Testis (tissue), 3 donors: ENCODE data around the gene C16orf78. TPM values are rescaled to one million over a fixed set of nuclear protein-coding genes. Genes with fewer than 3 reads are reported as not detected.

ENCODE experiments used
- DNase-seq: peaks from one replicate; pipeline ENCODE4 v3.0.0-alpha.2; 2019
- H3K27ac ChIP-seq, 2 donors: fragments of 200-600 bp; sonication (generic); one replicate each; pipeline ENCODE4 v1.5.1; 2019
- H3K27me3 ChIP-seq: fragments of 200-600 bp; sonication (generic); one replicate; pipeline ENCODE4 v1.5.1; 2019
- H3K36me3 ChIP-seq: fragments of 200-600 bp; sonication (generic); one replicate; pipeline ENCODE4 v1.5.1; 2017; ENCODE audit warnings: low read depth; ENCODE audit errors: missing control alignments
- H3K4me1 ChIP-seq: fragments of 200-600 bp; sonication (generic); one replicate; pipeline ENCODE4 v1.5.1; 2019
- H3K4me3 ChIP-seq, 2 donors: fragments of 200-600 bp; sonication (generic); one replicate each; pipeline ENCODE4 v1.5.1; 2017 to 2019
- H3K9me3 ChIP-seq: fragments of 200-600 bp; sonication (generic); one replicate; pipeline ENCODE4 v1.5.1; 2017
- CTCF ChIP-seq, 3 experiments: fragments of 450-650 bp in 2 of 3; fragments of 200-600 bp in 1 of 3; sonication (generic) in 1 of 3; IDR thresholded peaks; one replicate each; pipeline ENCODE4 v1.5.1; 2016 to 2019; ENCODE audit warnings: antibody characterized with exemption in 3 of 3, mild to moderate bottlenecking in 2 of 3, moderate library complexity in 1 of 3
- POLR2A ChIP-seq: fragments of 450-650 bp; IDR thresholded peaks from one replicate; pipeline ENCODE4 v1.6.1; 2017; ENCODE audit warnings: antibody characterized with exemption, mild to moderate bottlenecking, moderate library complexity
- WGBS, 2 donors: methylation state at CpG; one replicate each; pipeline ENCODE4 v1.1.5; 2018; 5-methylcytosine and 5-hydroxymethylcytosine counted together
- intact Hi-C: fragments of 100-400 bp; cut with DNase I; formaldehyde crosslinking; loops from one replicate; pipeline ENCODE4 v1.15.1; 2023; ENCODE audit warnings: low total_unique reads
- polyA plus RNA-seq: library from polyadenylated mRNA; stranded (reverse); fragments of 350-450 nt; fragmentation: Illumina TruSeq; extraction: RNeasy Lipid Tissue Mini Kit (QIAGEN cat#74804); gene quantifications from one replicate; pipeline ENCODE4 v1.2.3, GENCODE V29; 2014; ENCODE audit warnings: low read depth, low replicate concordance; ENCODE audit not compliant: insufficient read depth
- total RNA-seq, 2 donors: library from RNA; depleted of rRNA; stranded (reverse); fragments of >200 nt; gene quantifications; one replicate each; pipeline ENCODE4 v1.2.3, GENCODE V29; 2016

C16orf78 gene
- total and polyA plus RNA-seq, 3 donors from 2014 or later, result 5.3 to 33.2 (median 27.2) TPM

GRCh38 chr16:49342336-49343265, 31.0 kb upstream of the C16orf78 start:
- intact Hi-C loops, result no loop called here
- no peaks in the 10 kb centered on the region for H3K27me3 ChIP-seq
- WGBS, 2 donors, result 66 to 68% methylated on average over 8 of the region's 8 CpGs

GRCh38 chr16:49343291-49343690, 30.3 kb upstream of the C16orf78 start:
- no peak overlapping the region for H3K27ac ChIP-seq
- H3K4me3 ChIP-seq, result no peak overlapping the region
- DNase-seq, result no peak
- no peaks in the 10 kb centered on the region for H3K27me3 ChIP-seq
- intact Hi-C loops, result no loop called here
- H3K9me3 ChIP-seq, result no peaks in the 10 kb centered on the region
- H3K36me3 ChIP-seq, result no peaks in the 10 kb centered on the region
- WGBS, 2 donors, result 82 to 87% methylated on average over 4 of the region's 4 CpGs
- no peak for TF ChIP-seq POLR2A
- TF ChIP-seq CTCF (IDR thresholded peaks at IDR 0.05), result no peak
- H3K4me1 ChIP-seq, result no peaks in the 10 kb centered on the region

More at GRCh38 chr16:49342336-49343265, 31.0 kb upstream of the C16orf78 start:
- Histone ChIP-seq H3K9me3 (no peaks in the 10 kb centered on the region), H3K4me3 (no peak overlapping the region), H3K36me3 (no peaks in the 10 kb centered on the region), H3K27ac (no peak overlapping the region), H3K4me1 (no peaks in the 10 kb centered on the region)
- TF ChIP-seq CTCF (IDR thresholded peaks at IDR 0.05) (no peak), POLR2A (no peak)
- DNase-seq, result no peak

- intact Hi-C loops, result no loop called here
- Histone ChIP-seq H3K27ac (no peak overlapping the region), H3K9me3 (no peaks in the 10 kb centered on the region), H3K36me3 (no peaks in the 10 kb centered on the region), H3K4me3 (no peak overlapping the region), H3K4me1 (no peaks in the 10 kb centered on the region), H3K27me3 (no peaks in the 10 kb centered on the region)
- 82 to 93% methylated on average over 3 to 5 of the region's 5 CpGs for WGBS, 2 donors
- DNase-seq, result no peak
- TF ChIP-seq POLR2A (no peak), CTCF (IDR thresholded peaks at IDR 0.05) (no peak)
These were observed 29.2 kb upstream of the C16orf78 start for GRCh38 chr16:49344401-49344800.

GRCh38 chr16:49345829-49346228, 27.8 kb upstream of the C16orf78 start:
- Histone ChIP-seq H3K4me3 (no peak overlapping the region), H3K9me3 (no peaks in the 10 kb centered on the region), H3K27ac (no peak overlapping the region), H3K4me1 (no peaks in the 10 kb centered on the region), H3K36me3 (no peaks in the 10 kb centered on the region), H3K27me3 (no peaks in the 10 kb centered on the region)
- DNase-seq, result no peak
- TF ChIP-seq POLR2A (no peak), CTCF (IDR thresholded peaks at IDR 0.05) (no peak)
- intact Hi-C loops, result no loop called here
- 38 to 45% methylated on average over 4 of the region's 4 CpGs for WGBS, 2 donors

GRCh38 chr16:49346459-49346858, 27.1 kb upstream of the C16orf78 start:
- no peak for DNase-seq
- no peak overlapping the region for H3K27ac ChIP-seq
- no peak overlapping the region for H3K4me3 ChIP-seq
- H3K4me1 ChIP-seq, result no peaks in the 10 kb centered on the region
- intact Hi-C loops, result no loop called here
- no peaks in the 10 kb centered on the region for H3K9me3 ChIP-seq
- H3K27me3 ChIP-seq, result no peaks in the 10 kb centered on the region
- H3K36me3 ChIP-seq, result no peaks in the 10 kb centered on the region
- WGBS, 2 donors, result 69 to 76% methylated on average over 2 of the region's 2 CpGs
- no peak for TF ChIP-seq CTCF (IDR thresholded peaks at IDR 0.05)
- no peak for TF ChIP-seq POLR2A
